Measurements from ENCODE around the gene RGS9BP.
A peak's percentile ranks its signal among the peaks of the same experiment; 100 is the strongest.
"Not testable (repeated sequence)": the region's sequence is repeated elsewhere in the genome, so short reads cannot be mapped to it uniquely, and the experiment has no call there.

The RGS9BP gene, protein sequence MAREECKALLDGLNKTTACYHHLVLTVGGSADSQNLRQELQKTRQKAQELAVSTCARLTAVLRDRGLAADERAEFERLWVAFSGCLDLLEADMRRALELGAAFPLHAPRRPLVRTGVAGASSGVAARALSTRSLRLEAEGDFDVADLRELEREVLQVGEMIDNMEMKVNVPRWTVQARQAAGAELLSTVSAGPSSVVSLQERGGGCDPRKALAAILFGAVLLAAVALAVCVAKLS

DNA sequence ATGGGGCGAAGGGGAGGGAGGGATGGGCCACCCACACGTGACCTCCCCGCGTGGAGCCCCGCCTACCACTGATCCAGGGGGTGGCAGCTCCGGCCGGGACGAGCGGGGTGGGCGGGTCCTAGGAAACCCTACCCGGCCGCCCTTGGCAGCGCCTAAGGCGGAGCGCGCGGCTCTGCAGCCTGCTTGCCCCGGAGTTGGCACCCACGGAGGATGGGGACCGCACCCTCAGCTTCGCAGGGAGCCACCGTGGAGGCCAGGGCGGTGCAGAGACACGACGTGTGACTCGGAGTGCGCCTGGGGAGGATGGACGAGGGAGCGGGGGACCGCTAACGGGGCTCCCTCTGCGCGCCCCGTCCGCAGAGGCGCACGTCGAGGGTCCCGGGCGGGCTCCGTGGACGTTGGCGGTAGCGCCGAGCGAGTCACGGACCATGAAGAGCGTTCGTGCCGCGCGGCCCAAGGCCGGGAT is at the start of gene RGS9BP:
Gene RGS9BP, plus strand, starts transcription at position 129 of the 466 bp plus-strand sequence. CDS start 416 bp downstream, outside the sequence.
- peak; percentile 79 for DNase-seq

GRCh38 chr19:32626969-32627368 is 48.7 kb upstream of the RGS9BP start:
- DNase-seq, result no peak

- no peak for DNase-seq
These were observed 47.9 kb upstream of the RGS9BP start for GRCh38 chr19:32627714-32628270.

DNA sequence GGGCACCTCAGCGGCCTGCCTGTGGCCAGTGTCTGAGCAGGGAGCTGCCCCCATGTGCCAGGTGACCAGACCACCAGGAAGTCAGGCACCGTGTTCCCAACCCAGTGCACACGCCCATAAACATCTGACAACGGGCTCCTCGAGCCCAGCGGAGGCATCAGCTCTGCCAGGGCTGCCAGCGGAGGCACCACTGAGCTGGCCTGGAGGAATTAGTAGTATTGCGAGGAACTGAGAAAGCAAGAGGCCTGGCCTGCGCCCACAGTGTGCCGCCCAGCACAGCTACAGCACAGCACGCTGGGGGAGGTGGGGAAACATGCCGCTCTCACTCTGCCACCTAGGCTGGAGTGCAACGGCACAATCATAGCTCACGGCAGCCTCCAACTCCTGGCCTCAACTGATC is 45.3 kb upstream of the RGS9BP start:
- no peak for DNase-seq

DNA sequence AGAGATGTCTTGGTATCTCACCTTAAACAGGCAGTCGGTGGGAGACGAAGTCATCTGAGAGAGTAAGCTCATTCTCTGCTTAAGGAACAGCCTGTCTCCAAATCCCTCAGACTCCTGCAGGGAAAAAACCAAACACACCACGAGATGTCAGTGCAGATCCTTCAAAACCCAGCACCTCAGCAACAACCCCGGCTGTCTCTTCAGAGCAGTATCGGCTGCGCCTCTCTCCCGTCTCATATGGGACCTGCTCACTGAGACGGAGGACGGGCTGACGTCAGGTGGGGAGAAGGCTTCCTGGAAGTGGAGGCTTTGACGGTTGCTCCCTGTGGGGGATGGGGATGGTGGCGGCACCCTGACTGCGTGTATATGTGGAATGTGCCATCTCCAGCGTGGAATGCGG is 44.3 kb upstream of the RGS9BP start:
- no peak for DNase-seq

GRCh38 chr19:32637480-32637879 is 38.2 kb upstream of the RGS9BP start:
- DNase-seq, result no peak

- no peak for DNase-seq
These were observed 37.0 kb upstream of the RGS9BP start for GRCh38 chr19:32638625-32639024.

GRCh38 chr19:32642771-32643170 is 32.9 kb upstream of the RGS9BP start:
- DNase-seq, result peak; percentile 78

DNA sequence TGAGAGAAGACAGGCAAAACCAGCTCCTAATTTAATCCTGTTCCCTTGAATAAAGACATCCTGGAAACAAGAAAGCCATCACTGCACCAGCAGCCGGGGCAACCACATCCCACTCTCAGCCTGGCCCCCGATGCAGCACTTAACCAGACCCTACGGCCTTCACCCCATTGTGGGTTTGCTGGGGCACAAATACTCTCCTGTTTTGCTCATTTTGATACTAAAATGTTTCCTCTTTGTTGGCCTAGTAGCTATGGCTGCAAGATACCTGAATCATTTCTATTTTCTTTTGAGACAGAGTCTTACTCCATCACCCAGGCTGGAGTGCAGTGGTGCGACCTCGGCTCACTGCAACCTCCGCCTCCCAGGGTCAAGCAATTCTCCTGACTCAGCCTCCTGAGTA is 29.1 kb upstream of the RGS9BP start:
- no peak for DNase-seq

- no peak for DNase-seq
These were observed 28.3 kb upstream of the RGS9BP start for GRCh38 chr19:32647361-32647760.

DNA sequence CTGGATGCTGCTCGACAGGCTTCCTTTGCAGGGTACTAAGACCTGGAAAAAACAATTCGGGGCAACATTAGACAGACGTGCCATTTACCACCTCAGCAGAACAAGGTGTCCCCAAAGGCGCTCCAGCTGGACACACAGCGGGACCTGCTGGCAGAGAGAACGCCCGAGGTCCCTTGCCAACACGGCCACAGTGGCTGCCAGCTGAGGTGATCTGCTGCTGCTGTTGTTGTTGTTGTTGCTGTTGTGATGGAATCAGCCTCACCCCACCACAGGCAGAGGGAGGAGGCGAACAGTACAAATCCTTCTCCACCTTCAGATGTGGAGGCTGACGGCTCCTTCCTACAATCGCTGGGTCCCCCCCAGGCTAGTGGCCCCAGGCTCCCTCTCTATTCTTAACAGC is 25.9 kb upstream of the RGS9BP start:
- DNase-seq, result no peak

DNA sequence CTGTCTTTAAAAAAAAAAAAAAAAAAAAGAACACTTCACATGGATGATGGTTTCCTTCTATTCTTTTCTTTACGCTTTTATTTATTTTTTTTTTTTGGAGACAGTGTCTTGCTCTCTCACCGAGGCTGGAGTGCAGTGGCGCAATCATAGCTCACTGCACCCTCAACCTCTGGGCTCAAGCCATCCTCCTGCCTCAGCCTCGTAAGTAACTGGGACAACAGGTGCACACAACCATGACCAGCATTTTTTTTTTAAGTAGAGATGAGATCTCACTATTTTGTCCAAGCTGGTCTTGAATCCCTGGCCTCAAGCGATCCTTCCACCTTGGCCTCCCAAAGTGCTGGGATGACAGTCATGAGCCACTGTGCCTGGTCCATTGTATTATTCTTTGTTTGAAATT is 25.0 kb upstream of the RGS9BP start:
- DNase-seq, result no peak

- DNase-seq, result no peak
These were observed 23.9 kb upstream of the RGS9BP start for GRCh38 chr19:32651729-32652140.

DNA sequence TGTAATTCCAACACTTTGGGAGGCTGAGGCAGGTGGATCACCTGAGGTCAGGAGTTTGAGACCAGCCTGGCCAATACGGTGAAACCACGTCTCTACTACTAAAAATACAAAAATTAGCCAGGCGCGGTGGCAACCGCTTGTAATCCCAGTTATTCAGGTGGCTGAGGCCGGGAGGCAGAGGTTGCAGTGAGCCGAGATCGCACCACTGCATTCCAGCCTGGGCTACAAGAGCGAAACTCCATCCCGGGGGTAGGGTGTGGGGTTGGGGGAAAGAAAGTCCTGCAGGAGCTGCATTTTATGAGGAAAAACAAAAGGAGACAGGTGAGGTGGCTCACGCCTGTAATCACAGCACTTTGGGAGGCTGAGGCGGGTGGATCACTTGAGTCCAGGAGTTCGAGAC is 23.3 kb upstream of the RGS9BP start:
- DNase-seq, result not testable (repeated sequence)

- no peak for DNase-seq
These were observed 22.6 kb upstream of the RGS9BP start for GRCh38 chr19:32652894-32653598.

- no peak for DNase-seq
These were observed 22.1 kb upstream of the RGS9BP start for GRCh38 chr19:32653599-32653915.

- not testable (repeated sequence) for DNase-seq
These were observed 19.3 kb upstream of the RGS9BP start for GRCh38 chr19:32656379-32656778.

GRCh38 chr19:32658075-32658474 is 17.6 kb upstream of the RGS9BP start:
- no peak for DNase-seq

DNA sequence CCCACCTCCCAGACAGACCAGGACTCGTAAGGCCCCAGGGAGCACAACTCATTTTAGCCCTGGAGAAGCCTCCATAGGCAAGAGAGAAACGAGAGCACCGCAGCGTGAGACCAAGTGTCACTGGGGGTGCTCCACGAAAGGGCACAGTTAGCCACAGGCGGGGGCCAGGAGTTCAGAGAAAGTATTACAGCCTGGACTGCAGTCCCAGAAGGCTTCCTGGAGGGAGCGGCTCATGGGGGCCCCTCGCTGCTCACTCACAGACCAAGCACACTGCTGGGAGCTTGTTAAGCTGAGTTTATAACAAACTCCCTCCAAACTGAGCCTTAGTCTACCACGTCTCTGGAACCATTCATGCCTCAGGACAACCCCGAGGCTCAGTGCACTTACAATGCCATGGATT is 17.1 kb upstream of the RGS9BP start:
- DNase-seq, result no peak

GRCh38 chr19:32661318-32661717 is 14.3 kb upstream of the RGS9BP start:
- DNase-seq, result no peak

- no peak for DNase-seq
These were observed 13.5 kb upstream of the RGS9BP start for GRCh38 chr19:32662186-32662585.

DNA sequence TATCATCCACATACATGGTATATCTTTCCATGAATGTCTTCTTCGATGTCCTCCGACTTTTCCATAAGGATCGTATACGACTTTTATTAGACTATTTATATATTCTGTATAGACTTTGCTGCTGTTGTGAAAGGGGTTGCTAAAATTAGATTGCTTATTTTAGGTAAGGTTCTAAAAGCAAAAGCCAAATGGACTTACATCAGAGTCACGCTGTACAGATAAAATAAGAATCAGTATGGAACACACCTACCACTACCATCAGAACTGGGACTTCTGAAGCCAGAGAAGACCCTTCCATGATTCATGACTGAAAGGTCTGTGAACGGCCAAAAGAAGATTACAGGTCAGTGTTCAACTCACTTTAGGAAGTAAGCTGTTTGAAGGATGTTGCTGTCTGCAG is 9.6 kb upstream of the RGS9BP start:
- no peak for DNase-seq

- no peak for DNase-seq
These were observed 6.3 kb upstream of the RGS9BP start for GRCh38 chr19:32669310-32669709.

DNA sequence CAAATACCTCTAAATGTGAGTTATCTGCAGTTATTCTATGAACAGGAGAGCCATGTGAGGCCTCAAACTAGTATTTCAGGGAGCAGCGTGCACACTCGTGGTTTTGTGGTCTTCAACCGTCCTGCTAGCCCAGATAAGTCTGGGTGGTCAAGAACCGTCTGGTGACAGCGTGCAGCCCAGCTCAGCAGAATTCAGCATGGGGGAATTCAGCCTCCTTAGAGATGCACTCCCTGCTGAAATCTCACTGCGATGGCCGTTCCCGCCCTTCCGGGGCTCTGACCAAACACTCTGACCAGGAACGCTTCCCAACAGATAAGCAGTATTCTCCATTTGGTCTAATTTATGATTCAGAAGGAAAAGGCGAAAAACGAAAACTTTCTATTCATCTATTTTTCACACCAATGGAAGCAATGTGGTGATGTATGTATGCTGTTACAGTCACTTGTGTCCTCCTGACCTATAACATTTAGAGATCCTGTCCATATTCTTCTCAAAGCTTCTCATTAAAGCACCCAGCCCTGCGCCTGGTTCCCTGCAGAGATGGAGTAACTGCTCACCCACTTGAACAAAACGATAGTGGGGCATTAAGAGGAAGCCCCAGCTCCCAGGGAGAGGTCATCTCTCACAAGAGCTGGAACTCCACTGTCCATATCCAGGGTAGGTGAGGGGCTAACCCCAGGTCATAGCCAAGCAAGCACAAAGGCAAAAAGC is 3.6 kb upstream of the RGS9BP start:
- DNase-seq, result no peak
